HL-60 (cell line): ENCODE measurements around the gene NOP10.
"Not testable (repeated sequence)": the region's sequence is repeated elsewhere in the genome, so short reads cannot be mapped to it uniquely, and the experiment has no call there.

Source experiments
- DNase-seq, 2 experiments: peaks; one replicate each; pipeline ENCODE4 v3.0.0-alpha.2; 2010 to 2020; ENCODE audit warnings: low read depth in 1 of 2, low spot score in 1 of 2
- H3K27ac ChIP-seq: fragments of 250-450 bp; sonication (Bioruptor Pico); replicated peaks from 2 replicates; pipeline ENCODE4 v1.5.1; 2020; ENCODE audit warnings: mild to moderate bottlenecking, moderate library complexity
- H3K27me3 ChIP-seq: fragments of 250-450 bp; sonication (Bioruptor Pico); 2 replicates; pipeline ENCODE4 v1.5.1; 2021; ENCODE audit warnings: mild to moderate bottlenecking, moderate library complexity; ENCODE audit not compliant: insufficient read depth, poor library complexity, severe bottlenecking
- H3K4me3 ChIP-seq: replicated peaks from 2 replicates; pipeline ENCODE4 v1.5.1; 2011; ENCODE audit warnings: mild to moderate bottlenecking, control low read depth, low read length; ENCODE audit not compliant: insufficient read depth
- GABPA ChIP-seq: IDR thresholded peaks from 2 replicates; pipeline ENCODE4 v1.6.1; 2012; ENCODE audit warnings: low read depth
- POLR2AphosphoS5 ChIP-seq: IDR thresholded peaks from 2 replicates; pipeline ENCODE4 v1.6.1; 2012; ENCODE audit warnings: low read depth
- SPI1 ChIP-seq: IDR thresholded peaks from 2 replicates; pipeline ENCODE4 v1.6.1; 2012; ENCODE audit warnings: low read depth, mild to moderate bottlenecking, borderline replicate concordance
- TF ChIP-seq, protein P1 (sequence below): IDR thresholded peaks from one replicate; pipeline ENCODE4 v1.5.1; 2011; ENCODE audit warnings: low read length, control low read depth, inconsistent platforms; ENCODE audit not compliant: insufficient read depth
- TF ChIP-seq, protein P2 (sequence below): IDR thresholded peaks from 2 replicates; pipeline ENCODE4 v1.6.1; 2012; ENCODE audit warnings: low read depth; ENCODE audit not compliant: insufficient replicate concordance

NOP10 gene

DNA sequence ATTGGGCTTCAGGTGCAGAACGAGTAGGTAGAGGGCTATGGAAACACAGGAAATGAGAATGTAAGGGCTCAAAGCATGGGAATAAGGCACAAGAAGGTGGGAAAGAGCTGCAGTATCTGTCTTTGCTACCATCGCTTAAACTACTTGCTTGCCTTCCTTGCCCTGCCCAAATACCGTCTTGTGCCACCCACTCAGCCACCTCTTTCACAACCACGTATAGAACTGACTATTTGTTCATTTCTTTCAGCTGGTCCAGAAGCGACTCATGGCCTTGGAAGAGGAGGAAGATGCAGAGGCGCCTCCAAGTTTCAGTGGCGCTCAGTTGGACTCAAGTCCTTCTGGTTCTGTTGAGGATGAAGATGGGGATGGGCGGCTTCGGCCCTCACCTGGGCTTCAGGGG is 12.3 kb upstream of the NOP10 start:
- TF ChIP-seq, protein P1, sequence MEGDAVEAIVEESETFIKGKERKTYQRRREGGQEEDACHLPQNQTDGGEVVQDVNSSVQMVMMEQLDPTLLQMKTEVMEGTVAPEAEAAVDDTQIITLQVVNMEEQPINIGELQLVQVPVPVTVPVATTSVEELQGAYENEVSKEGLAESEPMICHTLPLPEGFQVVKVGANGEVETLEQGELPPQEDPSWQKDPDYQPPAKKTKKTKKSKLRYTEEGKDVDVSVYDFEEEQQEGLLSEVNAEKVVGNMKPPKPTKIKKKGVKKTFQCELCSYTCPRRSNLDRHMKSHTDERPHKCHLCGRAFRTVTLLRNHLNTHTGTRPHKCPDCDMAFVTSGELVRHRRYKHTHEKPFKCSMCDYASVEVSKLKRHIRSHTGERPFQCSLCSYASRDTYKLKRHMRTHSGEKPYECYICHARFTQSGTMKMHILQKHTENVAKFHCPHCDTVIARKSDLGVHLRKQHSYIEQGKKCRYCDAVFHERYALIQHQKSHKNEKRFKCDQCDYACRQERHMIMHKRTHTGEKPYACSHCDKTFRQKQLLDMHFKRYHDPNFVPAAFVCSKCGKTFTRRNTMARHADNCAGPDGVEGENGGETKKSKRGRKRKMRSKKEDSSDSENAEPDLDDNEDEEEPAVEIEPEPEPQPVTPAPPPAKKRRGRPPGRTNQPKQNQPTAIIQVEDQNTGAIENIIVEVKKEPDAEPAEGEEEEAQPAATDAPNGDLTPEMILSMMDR = no peak
- no peak for TF ChIP-seq SPI1
- no peak for TF ChIP-seq GABPA
- no peak for TF ChIP-seq POLR2AphosphoS5
- TF ChIP-seq, protein P2, sequence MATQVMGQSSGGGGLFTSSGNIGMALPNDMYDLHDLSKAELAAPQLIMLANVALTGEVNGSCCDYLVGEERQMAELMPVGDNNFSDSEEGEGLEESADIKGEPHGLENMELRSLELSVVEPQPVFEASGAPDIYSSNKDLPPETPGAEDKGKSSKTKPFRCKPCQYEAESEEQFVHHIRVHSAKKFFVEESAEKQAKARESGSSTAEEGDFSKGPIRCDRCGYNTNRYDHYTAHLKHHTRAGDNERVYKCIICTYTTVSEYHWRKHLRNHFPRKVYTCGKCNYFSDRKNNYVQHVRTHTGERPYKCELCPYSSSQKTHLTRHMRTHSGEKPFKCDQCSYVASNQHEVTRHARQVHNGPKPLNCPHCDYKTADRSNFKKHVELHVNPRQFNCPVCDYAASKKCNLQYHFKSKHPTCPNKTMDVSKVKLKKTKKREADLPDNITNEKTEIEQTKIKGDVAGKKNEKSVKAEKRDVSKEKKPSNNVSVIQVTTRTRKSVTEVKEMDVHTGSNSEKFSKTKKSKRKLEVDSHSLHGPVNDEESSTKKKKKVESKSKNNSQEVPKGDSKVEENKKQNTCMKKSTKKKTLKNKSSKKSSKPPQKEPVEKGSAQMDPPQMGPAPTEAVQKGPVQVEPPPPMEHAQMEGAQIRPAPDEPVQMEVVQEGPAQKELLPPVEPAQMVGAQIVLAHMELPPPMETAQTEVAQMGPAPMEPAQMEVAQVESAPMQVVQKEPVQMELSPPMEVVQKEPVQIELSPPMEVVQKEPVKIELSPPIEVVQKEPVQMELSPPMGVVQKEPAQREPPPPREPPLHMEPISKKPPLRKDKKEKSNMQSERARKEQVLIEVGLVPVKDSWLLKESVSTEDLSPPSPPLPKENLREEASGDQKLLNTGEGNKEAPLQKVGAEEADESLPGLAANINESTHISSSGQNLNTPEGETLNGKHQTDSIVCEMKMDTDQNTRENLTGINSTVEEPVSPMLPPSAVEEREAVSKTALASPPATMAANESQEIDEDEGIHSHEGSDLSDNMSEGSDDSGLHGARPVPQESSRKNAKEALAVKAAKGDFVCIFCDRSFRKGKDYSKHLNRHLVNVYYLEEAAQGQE = no peak
- H3K27me3 ChIP-seq = no peaks in the 10 kb centered on the region
- H3K27ac ChIP-seq = no peak overlapping the region
- H3K4me3 ChIP-seq = no peak overlapping the region
- DNase-seq = no peak

DNA sequence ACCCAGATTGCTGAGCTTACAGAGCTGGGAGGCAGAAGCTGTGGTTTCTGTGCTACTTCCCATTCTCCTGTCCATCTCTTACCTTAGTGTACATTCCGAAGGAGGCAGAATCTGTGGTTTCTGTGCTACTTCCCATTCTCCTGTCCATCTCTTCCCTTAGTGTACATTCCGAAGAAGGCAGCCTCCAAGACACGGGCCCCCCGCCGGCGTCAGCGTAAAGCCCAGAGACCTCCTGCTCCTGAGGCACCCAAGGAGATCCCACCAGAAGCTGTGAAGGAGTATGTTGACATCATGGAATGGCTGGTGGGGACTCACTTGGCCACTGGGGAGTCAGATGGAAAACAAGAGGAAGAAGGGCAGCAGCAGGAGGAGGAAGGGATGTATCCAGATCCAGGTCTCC is 11.3 kb upstream of the NOP10 start:
- no peak for TF ChIP-seq SPI1
- DNase-seq = peak; percentile 28 to 30
- H3K27ac ChIP-seq = no peak overlapping the region
- no peak overlapping the region for H3K4me3 ChIP-seq
- H3K27me3 ChIP-seq = no peaks in the 10 kb centered on the region

DNA sequence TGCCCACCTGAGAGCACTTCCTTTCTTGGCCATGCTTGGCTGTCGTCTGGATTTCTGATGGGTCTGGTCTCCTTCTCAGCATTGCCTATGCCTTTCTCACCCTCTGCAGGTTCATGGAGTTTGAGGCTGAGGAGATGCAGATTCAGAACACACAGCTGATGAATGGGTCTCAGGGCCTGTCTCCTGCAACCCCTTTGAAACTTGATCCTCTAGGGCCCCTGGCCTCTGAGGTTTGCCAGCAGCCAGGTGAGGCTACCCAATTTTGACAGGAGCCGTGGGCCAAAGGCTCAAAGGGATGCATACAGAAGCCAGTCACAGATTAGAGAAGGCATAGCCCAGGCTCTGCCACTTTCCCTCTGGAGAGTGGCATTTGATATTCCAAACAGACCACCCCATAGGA is 10.7 kb upstream of the NOP10 start:
- no peak for DNase-seq
- no peak for TF ChIP-seq SPI1
- no peak for TF ChIP-seq GABPA
- TF ChIP-seq, protein P2 = no peak
- TF ChIP-seq, protein P1 = no peak
- no peak for TF ChIP-seq POLR2AphosphoS5
- Histone ChIP-seq H3K4me3 (no peak overlapping the region), H3K27me3 (no peaks in the 10 kb centered on the region), H3K27ac (no peak overlapping the region)

DNA sequence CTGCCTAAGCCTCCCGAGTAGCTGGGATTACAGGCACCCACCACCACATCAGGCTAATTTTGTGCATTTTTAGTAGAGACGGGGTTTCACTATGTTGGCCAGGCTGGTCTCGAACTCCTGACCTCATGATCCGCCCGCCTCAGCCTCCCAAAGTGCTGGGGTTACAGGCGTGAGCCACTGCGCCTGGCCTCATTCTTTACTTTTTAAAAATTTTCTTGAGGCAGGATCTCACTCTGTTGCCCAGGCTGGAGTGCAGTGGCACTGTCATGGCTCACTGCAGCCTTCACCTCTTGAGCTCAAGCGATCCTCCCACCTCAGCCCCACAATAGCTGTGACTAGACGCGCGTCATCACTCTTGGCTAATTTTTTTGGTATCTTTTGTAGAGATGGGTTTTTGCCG is 10.1 kb upstream of the NOP10 start:
- not testable (repeated sequence) for H3K4me3 ChIP-seq, H3K27ac ChIP-seq, H3K27me3 ChIP-seq, DNase-seq

DNA sequence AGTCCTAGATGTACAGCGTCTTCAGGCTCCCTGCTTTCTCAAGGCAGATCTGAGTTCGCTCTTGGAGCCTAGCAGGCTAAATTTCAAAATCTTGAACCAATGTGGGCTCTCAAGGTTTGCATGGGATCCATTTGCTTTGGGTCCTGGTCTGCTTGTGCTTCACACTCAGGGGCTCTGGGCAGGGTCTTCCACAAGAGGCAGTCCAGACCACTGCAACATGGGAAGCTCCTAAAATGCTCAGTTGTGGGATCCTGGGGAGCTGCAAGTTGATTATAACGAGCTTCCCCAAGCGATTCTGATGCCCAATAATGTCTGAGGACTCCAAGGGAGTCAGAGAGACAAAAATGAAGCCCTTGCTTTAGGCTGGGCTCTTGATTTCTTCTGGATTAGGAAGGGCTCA is 6.8 kb upstream of the NOP10 start:
- Histone ChIP-seq H3K27me3 (no peaks in the 10 kb centered on the region), H3K4me3 (no peak overlapping the region), H3K27ac (no peak overlapping the region)
- TF ChIP-seq POLR2AphosphoS5 (no peak), GABPA (no peak), SPI1 (no peak)
- TF ChIP-seq, protein P2 = no peak
- TF ChIP-seq, protein P1 = no peak
- DNase-seq = no peak
